Measurements from ENCODE around the gene HSD17B12.

HSD17B12 gene

GRCh38 chr11:43874738-43875137 is 194.2 kb downstream of the HSD17B12 start:
- DNase-seq = no peak

DNA sequence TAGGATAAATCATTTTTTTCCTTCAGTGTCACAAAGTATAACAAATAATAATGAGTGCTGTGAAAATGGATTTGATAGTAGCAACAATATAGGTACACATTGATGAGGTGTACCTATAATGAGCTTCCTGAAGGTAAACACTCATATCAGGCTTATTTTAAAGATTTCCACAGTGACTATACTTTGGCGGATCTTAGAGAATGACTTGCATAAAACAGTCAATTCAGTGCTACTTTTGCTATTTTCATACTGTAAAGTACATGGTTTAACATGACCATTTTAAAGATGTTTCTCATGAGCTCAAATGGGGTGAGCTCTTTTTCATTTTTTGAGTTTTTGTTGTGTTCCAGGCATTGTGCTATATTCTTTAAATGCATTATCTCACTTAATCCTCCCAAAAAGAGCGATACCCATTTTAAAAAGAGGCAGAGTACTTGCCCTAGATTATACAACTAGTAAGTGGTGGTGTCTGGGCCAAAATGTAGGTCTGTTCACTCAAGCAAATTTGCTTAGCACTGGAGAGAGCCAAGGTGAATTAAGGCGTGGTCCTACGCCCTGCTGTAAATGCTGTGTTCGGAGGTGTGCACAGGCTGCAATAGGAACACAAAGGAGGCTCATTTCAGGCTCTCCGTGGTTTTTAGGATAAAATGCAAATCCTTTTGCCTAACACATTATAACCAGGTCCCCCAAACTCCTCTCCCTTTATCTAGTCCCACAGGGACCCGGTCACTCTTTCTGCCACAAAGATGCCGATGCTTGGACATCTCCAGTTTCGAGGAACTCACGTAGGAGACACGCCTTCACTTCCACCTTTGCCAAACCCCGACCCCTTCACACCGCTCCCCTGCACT is 199.5 kb downstream of the HSD17B12 start:
- no peak for DNase-seq

DNA sequence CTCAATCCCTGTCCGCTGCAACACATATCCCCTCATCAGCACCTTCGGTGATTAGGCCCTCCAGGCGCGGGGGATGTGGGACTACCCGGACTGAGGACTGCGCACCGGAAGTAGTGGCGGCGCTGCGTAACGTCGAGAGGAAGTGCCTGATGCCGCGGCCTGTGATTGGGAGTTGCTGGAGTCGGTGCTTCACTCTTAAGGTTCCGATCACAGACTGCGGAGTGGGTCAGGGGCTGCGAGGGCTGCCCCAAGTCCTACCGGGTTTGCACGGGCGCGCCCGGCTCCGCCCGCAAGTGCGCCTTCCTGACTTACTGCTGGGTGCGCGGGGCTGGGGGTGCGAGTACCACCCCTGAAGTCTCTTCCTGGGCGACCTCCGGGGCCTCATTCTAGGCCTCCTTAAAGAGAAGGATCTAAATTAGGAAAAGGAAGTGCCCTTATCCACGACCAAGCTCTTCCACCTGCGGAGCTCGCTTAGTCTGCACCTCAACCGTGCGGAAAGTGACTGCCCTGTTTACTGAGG is 200.2 kb downstream of the HSD17B12 start, which contains the start of gene ALKBH3:
TSS of gene ALKBH3 (plus strand) at position 192 of the 520 bp plus-strand sequence. CDS start 1,822 bp downstream, outside the sequence.
- peak; percentile 65 for DNase-seq

GRCh38 chr11:43892851-43893250 is 212.3 kb downstream of the HSD17B12 start:
- no peak for DNase-seq

DNA sequence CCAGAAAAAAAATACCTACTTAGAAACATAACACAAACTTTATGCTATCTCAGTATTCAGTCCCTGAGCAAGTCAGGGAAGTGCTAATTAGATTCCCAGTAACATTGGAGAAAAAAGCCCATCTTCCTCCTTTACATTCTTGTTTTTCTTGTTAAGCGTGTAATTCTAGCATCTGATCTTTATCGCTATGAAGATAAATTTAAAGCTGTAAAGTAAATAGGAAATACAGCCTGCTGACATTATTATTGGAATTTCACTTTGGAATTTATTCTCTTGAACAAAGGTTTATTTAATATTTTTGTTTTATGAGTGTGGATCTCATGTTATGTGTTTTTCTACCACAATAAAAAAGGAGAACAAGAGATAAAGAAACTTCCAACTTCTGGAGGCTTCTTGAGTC is 214.0 kb downstream of the HSD17B12 start:
- no peak for DNase-seq

GRCh38 chr11:43895601-43896000 is 215.1 kb downstream of the HSD17B12 start:
- no peak for DNase-seq

- no peak for DNase-seq
These were observed 218.0 kb downstream of the HSD17B12 start for GRCh38 chr11:43898574-43898973.

- no peak for DNase-seq
These were observed 218.6 kb downstream of the HSD17B12 start for GRCh38 chr11:43899094-43899493.

- DNase-seq = no peak
These were observed 221.0 kb downstream of the HSD17B12 start for GRCh38 chr11:43901551-43901950.

DNA sequence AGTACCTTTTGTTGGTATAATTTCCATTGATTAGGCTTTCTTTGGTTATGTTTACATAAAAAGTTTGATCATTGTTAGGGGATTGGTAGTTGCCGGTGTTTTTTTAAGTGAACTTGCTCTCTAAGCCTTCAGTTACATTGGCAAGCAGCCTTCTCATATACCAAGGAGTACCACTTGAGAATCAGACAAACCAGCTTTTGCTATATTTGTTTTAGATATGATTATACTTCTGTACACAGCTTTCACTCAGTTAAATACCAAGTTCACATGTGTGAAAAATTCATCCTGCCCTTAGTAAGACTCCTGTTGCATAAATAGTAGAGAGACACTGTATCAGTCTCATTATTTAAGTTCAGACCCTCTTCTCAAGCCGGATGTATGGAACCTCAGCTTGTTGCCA is 222.5 kb downstream of the HSD17B12 start:
- no peak for DNase-seq

DNA sequence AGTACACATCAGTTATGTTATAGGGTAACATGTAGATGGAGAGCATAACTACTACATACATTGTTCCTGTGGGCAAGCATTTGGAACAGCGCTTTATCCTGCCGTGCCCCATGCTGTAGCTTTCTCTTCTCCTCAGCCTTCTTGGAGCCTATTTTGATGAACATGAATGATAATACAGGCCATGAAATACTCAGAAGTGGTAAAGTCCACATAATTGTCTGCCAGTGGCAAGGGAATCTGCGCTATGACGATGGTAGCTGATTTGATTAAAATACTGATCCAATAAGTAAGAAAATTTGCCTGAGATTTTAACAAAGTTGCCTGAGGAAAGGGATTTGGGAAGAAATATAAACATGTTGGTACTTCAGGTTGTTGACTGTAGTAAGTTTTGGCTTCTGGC is 223.4 kb downstream of the HSD17B12 start:
- no peak for DNase-seq

DNA sequence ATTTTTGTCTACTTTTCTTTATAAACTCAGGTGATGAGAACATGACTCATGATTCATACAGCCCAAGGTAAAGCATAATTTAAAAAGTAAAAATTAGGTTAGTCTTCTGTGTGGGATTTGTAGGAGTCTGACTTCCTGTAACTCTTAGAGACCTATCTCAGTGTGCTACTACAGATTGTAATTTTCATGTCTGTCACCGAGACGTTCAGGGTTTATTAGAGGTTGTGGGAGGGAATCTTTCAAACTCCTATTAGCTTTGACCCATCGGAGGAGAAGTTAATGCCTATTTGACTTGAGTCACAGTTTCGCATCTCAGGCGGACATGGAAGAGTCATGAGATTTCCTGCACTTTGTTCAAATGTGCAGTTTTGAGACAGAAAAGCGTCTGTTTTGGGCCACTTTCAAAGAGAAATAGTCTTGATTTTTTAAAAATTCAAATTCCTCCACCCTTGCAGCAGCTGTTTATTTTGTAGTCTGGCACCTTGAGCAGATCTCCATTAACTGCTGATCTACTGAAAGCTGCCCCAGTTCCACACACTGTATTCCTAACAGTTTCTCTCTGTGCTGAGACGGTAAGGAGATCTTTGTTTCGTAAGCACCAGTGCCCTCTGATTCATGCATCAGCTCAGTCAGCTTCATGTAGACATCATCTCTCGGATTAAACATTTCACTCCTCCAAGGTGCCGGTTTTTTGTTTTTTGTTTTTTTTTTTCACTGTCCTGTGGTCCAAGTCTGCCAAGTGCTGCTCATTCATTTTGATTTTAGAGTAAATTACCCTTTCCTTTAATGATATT is 224.4 kb downstream of the HSD17B12 start:
- no peak for DNase-seq

GRCh38 chr11:43905813-43906241 is 225.3 kb downstream of the HSD17B12 start:
- no peak for DNase-seq

Measured in 8988T (cell line).